T-cell (primary cell): ENCODE results near the gene ATL2. TPM values are rescaled to one million over a fixed set of nuclear protein-coding genes. Genes with fewer than 3 reads are reported as not detected.

ENCODE experiments used
- ATAC-seq, 4 experiments: fragments of 200-7000 bp in 3 of 4; fragments of 150-1000 bp in 1 of 4; cut with Tn5 transposase; replicated peaks in 1 of 4; 1 replicate in 3 of 4; 2 replicates in 1 of 4; pipeline ENCODE4 v1.10.0; 2021; ENCODE audit warnings: moderate library complexity in 3 of 4, mild to moderate bottlenecking in 2 of 4, moderate number of reproducible peaks in 1 of 4
- CTCF ChIA-PET, 2 donors: fragments of 300-600 bp; sonication (Branson Sonifier 250); formaldehyde crosslinking; loops; one replicate each; lab custom pipeline; 2022; ENCODE audit warnings: antibody characterized with exemption in 2 of 2; lab: Charles Lee
- POLR2A ChIA-PET, 2 donors: fragments of 300-600 bp; sonication (Branson Sonifier 250); formaldehyde crosslinking; loops; one replicate each; lab custom pipeline; 2022; ENCODE audit warnings: antibody characterized with exemption in 2 of 2; lab: Charles Lee
- DNase-seq, 35 experiments: peaks; one replicate each; pipeline versions ENCODE4 v3.0.0 to v3.0.0-alpha.2; 2013 to 2023
- H3K27ac ChIP-seq: one replicate; pipeline ENCODE4 v1.5.1; 2013; ENCODE audit warnings: low read length
- H3K27me3 ChIP-seq, 2 experiments: replicated peaks in 1 of 2; 1 replicate in 1 of 2; 2 replicates in 1 of 2; pipeline versions ENCODE4 v1.6.1 to v1.7.0; 2013; ENCODE audit warnings: low read length in 1 of 2, mixed read lengths in 1 of 2; ENCODE audit not compliant: control insufficient read depth in 2 of 2, insufficient read depth in 2 of 2; ENCODE audit errors: extremely low read depth in 1 of 2
- H3K36me3 ChIP-seq, 2 donors: 1 replicate in 1 of 2; 2 replicates in 1 of 2; pipeline versions ENCODE4 v1.6.1 to v1.7.0; 2013; ENCODE audit warnings: low read length in 1 of 2; ENCODE audit not compliant: control insufficient read depth in 2 of 2, insufficient read depth in 1 of 2; ENCODE audit errors: extremely low read depth in 1 of 2
- H3K4me1 ChIP-seq, 2 experiments: 1 replicate in 1 of 2; 2 replicates in 1 of 2; pipeline versions ENCODE4 v1.6.1 to v1.7.0; 2013; ENCODE audit warnings: low read length in 2 of 2, mixed read lengths in 1 of 2; ENCODE audit not compliant: insufficient read depth in 2 of 2, control insufficient read depth in 1 of 2; ENCODE audit errors: extremely low read depth in 1 of 2
- H3K4me3 ChIP-seq, 2 donors: 1 replicate in 1 of 2; 2 replicates in 1 of 2; pipeline versions ENCODE4 v1.5.1 to v1.7.0; 2013; ENCODE audit warnings: mild to moderate bottlenecking in 2 of 2, low read length in 1 of 2, moderate library complexity in 1 of 2; ENCODE audit not compliant: control insufficient read depth in 1 of 2; ENCODE audit errors: extremely low read depth in 1 of 2
- H3K9me3 ChIP-seq: 2 replicates; pipeline ENCODE4 v1.7.0; 2013
- H3K27ac Mint-ChIP-seq, 2 donors: one replicate each; pipeline ENCODE4 v1.8.0; 2020 to 2021; ENCODE audit warnings: mild to moderate bottlenecking in 2 of 2, mixed read lengths in 2 of 2
- H3K27me3 Mint-ChIP-seq, 2 donors: one replicate each; pipeline ENCODE4 v1.8.0; 2021 to 2022; ENCODE audit warnings: mixed read lengths in 2 of 2
- H3K36me3 Mint-ChIP-seq: one replicate; pipeline ENCODE4 v1.8.0; 2021; ENCODE audit warnings: mixed read lengths
- H3K4me1 Mint-ChIP-seq, 3 donors: one replicate each; pipeline ENCODE4 v1.8.0; 2020 to 2022; ENCODE audit warnings: mixed read lengths in 3 of 3, mild to moderate bottlenecking in 1 of 3
- H3K4me3 Mint-ChIP-seq, 3 donors: one replicate each; pipeline ENCODE4 v1.8.0; 2020 to 2022; ENCODE audit warnings: mild to moderate bottlenecking in 3 of 3, mixed read lengths in 3 of 3, moderate library complexity in 3 of 3
- H3K9me3 Mint-ChIP-seq, 3 donors: one replicate each; pipeline ENCODE4 v1.8.0; 2020 to 2022; ENCODE audit warnings: mixed read lengths in 3 of 3
- WGBS: methylation state at CpG from one replicate; pipeline ENCODE4 v1.1.5; 2013; ENCODE audit warnings: missing lambda C conversion rate; ENCODE audit not compliant: insufficient coverage; 5-methylcytosine and 5-hydroxymethylcytosine counted together
- total RNA-seq, 35 experiments: library from RNA in 6 of 35; stranded (reverse) in 6 of 35; fragments of 120-200 nt in 1 of 35; gene quantifications; one replicate each; pipeline versions ENCODE4 v1.2.1 to v1.2.4 and lab custom pipeline; 2013 to 2026

ATL2 gene
- total RNA-seq, 5 donors from 2014 or later (not counting 1 experiment from before 2014, with no cell fraction given): 43.6 to 60.1 (median 50.0) TPM

DNA sequence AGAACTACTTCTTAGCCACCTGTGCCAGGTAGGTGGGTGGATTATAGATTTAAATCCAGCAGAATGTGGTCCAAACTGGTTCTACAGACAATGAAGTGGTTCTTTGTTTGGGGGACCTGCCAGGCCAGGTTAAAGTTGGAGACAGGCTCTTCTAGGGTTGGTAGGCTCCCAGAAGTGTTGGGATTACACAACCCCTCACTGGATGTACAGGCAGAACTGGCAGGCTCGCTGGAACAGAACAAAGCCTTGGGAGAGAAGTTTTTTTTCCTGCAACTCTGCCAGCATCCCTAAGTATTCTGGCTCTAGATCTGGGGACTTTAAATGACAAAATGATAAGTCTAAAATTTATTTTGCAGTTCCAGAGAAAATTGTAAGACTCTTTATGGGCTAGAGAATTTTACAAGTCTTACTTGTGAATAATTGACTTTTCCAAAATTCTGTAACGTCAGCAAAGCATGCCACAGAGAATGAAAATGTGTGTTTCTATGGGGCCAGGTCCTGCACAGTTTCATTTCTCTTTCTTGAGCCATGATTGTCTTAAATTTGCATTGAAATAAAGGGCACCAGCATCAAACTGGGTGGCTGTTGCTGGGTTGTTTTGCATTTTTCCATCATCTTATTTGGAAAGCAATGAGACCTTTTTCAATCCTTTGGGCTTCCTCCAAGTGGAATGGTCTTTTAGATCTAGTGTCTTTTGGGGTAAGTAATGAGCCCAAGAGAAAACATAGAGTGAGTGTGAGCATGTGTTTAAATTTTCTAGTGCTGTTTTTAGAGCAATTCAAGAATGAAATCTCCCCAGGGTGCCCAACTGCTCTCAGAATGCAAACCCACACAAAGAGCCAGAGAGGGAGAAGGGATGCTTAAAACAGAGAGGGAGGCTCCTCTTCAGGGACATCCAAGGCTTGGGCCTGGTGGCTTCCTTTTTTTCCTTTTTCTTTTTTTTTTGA, 32.4 kb upstream of the ATL2 start:
- Mint-ChIP-seq H3K4me3 (no peak overlapping the region), H3K36me3 (peaks cover 5% of the 10 kb centered on the region), H3K27me3 (no peaks in the 10 kb centered on the region), H3K9me3 (peaks cover 6 to 13% (median 9%) of the 10 kb centered on the region in 3 donors), H3K4me1 (no peaks in the 10 kb centered on the region), H3K27ac (no peak overlapping the region)
- CTCF ChIA-PET: no interaction called here
- no peaks in the 10 kb centered on the region for H3K4me1 ChIP-seq
- POLR2A ChIA-PET: interaction anchor here in 1 of 2 donors (0.7 kb wide), 1 partner anchor 1144 kb away, joined by 8 read pairs; no protein-coding TSS in a partner anchor
- peaks cover 0 to 4% of the 10 kb centered on the region in 2 experiments for H3K27me3 ChIP-seq
- H3K9me3 ChIP-seq: no peaks in the 10 kb centered on the region
- H3K27ac ChIP-seq: no peak overlapping the region
- 57% methylated on average over 1 of the region's 2 CpGs for WGBS
- no peak for DNase-seq
- H3K36me3 ChIP-seq: no peaks in the 10 kb centered on the region
- no peak overlapping the region for H3K4me3 ChIP-seq
- no peak for ATAC-seq

DNA sequence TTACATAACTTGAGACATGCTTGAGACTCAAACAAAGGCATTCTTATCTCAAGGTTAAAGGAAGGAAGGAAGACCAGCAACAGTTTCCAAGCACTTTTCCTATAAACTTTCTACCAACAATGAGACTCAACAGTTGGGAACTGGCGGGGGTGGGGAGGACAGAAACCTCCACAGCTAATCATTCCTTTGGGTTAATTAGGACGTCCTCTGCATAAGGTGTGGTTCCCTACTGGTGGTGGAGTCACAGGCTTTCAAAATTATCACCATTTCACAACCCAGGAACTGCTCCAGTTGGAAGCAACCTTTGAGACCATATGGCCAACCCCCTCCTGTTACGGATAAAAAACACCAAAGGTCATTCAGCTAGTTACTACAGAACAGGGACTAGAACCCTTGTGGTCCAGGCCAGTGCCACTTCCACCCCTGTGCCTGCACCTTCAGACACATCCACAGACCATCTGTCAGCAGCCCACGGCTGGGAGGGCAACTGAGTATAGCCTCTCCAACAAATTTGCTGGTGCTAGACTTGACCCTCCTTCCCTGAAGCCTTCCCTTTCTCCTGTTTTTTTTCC, 30.1 kb upstream of the ATL2 start:
- peaks cover under 1 to 1% (median under 1%) of the 10 kb centered on the region in 3 donors for H3K9me3 Mint-ChIP-seq
- no peak overlapping the region for H3K4me3 Mint-ChIP-seq
- POLR2A ChIA-PET: no interaction called here
- peaks cover under 1% of the 10 kb centered on the region for H3K36me3 Mint-ChIP-seq
- H3K4me1 Mint-ChIP-seq: no peaks in the 10 kb centered on the region
- H3K4me3 ChIP-seq: no peak overlapping the region
- 82% methylated on average over 1 of the region's 4 CpGs for WGBS
- DNase-seq (no peak), ATAC-seq (no peak)
- peaks cover 0 to 4% of the 10 kb centered on the region in 2 experiments for H3K27me3 ChIP-seq
- CTCF ChIA-PET: interaction anchor here in 1 of 2 donors (0.5 kb wide), 1 partner anchor 81 kb away, joined by 5 read pairs; no protein-coding TSS in a partner anchor
- no peak overlapping the region for H3K27ac ChIP-seq
- no peaks in the 10 kb centered on the region for H3K4me1 ChIP-seq
- H3K9me3 ChIP-seq: no peaks in the 10 kb centered on the region
- no peaks in the 10 kb centered on the region for H3K27me3 Mint-ChIP-seq
- no peaks in the 10 kb centered on the region for H3K36me3 ChIP-seq
- H3K27ac Mint-ChIP-seq: no peak overlapping the region

DNA sequence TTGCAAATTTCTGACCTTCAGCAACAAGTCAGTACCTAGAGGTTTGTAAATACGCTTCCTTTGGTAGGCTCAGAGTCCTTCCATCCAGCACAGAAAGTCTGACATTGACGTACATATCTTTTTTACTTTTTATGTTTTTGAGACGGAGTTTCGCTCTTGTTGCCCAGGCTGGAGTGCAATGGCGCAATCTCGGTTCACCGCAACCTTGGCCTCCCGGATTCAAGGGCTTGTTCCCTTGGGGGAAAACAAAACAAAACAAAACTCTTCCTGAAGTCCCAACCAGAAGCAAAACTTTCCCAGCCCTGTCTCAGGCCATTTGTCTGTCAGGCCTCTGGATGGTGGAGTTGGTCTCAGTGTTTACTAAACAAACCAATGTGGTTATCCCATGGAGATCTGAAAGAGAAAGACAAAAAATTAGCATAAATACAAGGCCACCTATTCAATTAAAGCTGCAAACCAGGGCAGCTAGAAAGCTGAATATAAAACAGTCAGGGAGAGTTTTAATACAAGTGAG, 29.6 kb upstream of the ATL2 start:
- Histone ChIP-seq H3K27ac (no peak overlapping the region), H3K4me3 (no peak overlapping the region), H3K4me1 (no peaks in the 10 kb centered on the region), H3K27me3 (peaks cover 0 to 4% of the 10 kb centered on the region in 2 experiments), H3K36me3 (no peaks in the 10 kb centered on the region), H3K9me3 (no peaks in the 10 kb centered on the region)
- ATAC-seq: no peak
- H3K4me1 Mint-ChIP-seq: no peaks in the 10 kb centered on the region
- no peak for DNase-seq
- WGBS: 93% methylated on average over 8 of the region's 8 CpGs
- no peaks in the 10 kb centered on the region for H3K36me3 Mint-ChIP-seq
- ChIA-PET CTCF (interaction anchor here in 1 of 2 donors (0.5 kb wide), 1 partner anchor 81 kb away, joined by 5 read pairs; no protein-coding TSS in a partner anchor), POLR2A (no interaction called here)
- H3K9me3 Mint-ChIP-seq: no peaks in the 10 kb centered on the region
- H3K4me3 Mint-ChIP-seq: no peak overlapping the region
- H3K27ac Mint-ChIP-seq: no peak overlapping the region
- H3K27me3 Mint-ChIP-seq: no peaks in the 10 kb centered on the region

DNA sequence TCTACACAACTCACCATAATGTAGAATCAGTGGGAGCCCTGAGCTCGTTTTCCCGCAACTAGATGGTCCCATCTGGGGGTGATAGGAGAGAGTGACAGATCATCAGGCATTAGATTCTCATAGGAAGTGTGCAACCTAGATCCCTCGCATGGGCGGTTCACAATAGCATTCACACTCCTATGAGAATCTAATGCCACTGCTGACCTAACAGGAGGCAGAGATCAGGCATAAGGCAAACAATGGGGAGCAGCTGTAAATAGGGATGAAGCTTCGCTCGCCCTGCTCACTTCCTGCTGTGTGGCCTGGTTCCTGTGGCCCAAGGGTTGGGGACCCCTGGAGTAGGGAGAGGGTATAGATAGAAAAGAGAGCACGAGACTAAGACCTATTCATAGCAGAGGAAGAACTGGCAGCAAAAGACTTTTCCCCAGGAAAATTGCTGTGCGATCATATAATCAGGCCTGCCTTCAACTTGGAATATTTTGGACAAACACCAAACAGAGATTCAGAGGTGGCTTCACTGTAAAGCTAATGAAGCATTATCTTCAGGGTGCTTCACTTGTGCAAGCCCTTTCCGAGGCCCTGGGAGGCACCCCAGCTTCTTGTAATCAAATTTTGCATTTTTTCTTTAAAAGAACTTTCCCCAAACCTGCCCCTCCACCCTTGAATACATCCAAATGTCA, 29.0 kb upstream of the ATL2 start:
- Histone ChIP-seq H3K9me3 (no peaks in the 10 kb centered on the region), H3K27ac (no peak overlapping the region), H3K4me1 (no peaks in the 10 kb centered on the region), H3K4me3 (no peak overlapping the region), H3K36me3 (no peaks in the 10 kb centered on the region), H3K27me3 (peaks cover 0 to 4% of the 10 kb centered on the region in 2 experiments)
- no peak for DNase-seq
- no peak overlapping the region for H3K27ac Mint-ChIP-seq
- ChIA-PET CTCF (no interaction called here), POLR2A (no interaction called here)
- H3K27me3 Mint-ChIP-seq: no peaks in the 10 kb centered on the region
- H3K4me3 Mint-ChIP-seq: no peak overlapping the region
- no peaks in the 10 kb centered on the region for H3K9me3 Mint-ChIP-seq
- no peak for ATAC-seq
- H3K36me3 Mint-ChIP-seq: no peaks in the 10 kb centered on the region
- H3K4me1 Mint-ChIP-seq: no peaks in the 10 kb centered on the region
- 88% methylated on average over 5 of the region's 9 CpGs for WGBS

DNA sequence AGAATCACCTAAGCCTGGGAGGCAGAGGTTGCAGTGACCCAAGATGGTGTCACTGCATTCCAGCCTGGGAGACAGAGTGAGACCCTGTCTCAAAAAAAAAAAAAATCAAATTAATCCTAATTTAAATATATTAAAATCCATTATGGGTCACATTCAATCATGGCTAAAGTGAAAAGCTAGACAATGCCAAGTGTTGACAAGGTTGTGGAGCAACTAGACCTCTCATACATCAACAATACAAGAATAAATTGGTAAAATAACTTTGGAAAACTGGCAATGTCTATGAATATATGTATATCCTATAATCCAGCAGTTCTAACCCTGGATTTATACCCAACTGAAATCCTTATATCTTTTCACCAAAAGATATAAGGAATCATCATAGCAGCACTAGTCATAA, 23.4 kb upstream of the ATL2 start:
- Histone ChIP-seq H3K4me3 (no peak overlapping the region), H3K4me1 (no peaks in the 10 kb centered on the region), H3K27me3 (peaks cover 0 to 1% of the 10 kb centered on the region in 2 experiments), H3K36me3 (peaks cover 0 to 2% of the 10 kb centered on the region in 2 donors), H3K27ac (no peak overlapping the region), H3K9me3 (no peaks in the 10 kb centered on the region)
- Mint-ChIP-seq H3K9me3 (no peaks in the 10 kb centered on the region), H3K27me3 (no peaks in the 10 kb centered on the region), H3K4me1 (no peaks in the 10 kb centered on the region), H3K36me3 (no peaks in the 10 kb centered on the region), H3K27ac (no peak overlapping the region), H3K4me3 (no peak overlapping the region)
- DNase-seq: no peak
- ChIA-PET POLR2A (interaction anchor here in 1 of 2 donors (0.5 kb wide), 1 partner anchor 40 kb away, joined by 5 read pairs; no protein-coding TSS in a partner anchor), CTCF (no interaction called here)
- no peak for ATAC-seq

DNA sequence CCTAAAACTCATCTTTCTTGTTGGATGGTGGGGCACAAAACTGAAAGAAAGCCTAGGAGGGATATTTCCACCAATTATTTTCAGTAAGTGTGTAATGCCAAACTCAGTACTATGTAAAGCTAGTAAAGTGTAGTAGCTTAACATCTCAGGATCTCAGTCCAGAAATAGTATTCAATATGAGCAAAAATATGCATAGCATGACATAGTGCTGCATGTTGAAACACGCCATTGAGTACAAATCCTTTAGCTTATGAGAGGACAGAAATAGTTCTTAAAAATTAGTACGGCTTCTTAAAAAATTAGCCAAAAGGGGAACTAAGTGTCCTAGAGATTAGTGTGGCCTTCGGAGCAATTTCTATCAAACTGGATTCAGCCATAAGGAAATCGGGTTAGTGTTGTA, 21.7 kb upstream of the ATL2 start:
- Histone ChIP-seq H3K27me3 (peaks cover 0 to 4% of the 10 kb centered on the region in 2 experiments), H3K27ac (no peak overlapping the region), H3K4me1 (no peaks in the 10 kb centered on the region), H3K4me3 (no peak overlapping the region), H3K9me3 (no peaks in the 10 kb centered on the region), H3K36me3 (peaks cover 0 to 2% of the 10 kb centered on the region in 2 donors)
- H3K4me3 Mint-ChIP-seq: no peak overlapping the region
- WGBS: 96% methylated on average over 4 of the region's 4 CpGs
- H3K27ac Mint-ChIP-seq: no peak overlapping the region
- no peaks in the 10 kb centered on the region for H3K36me3 Mint-ChIP-seq
- H3K4me1 Mint-ChIP-seq: peaks cover 0 to 8% (median 0%) of the 10 kb centered on the region in 3 donors
- ChIA-PET POLR2A (interaction anchor here in 1 of 2 donors (0.6 kb wide), 1 partner anchor 63 kb away, joined by 3 read pairs; no protein-coding TSS in a partner anchor), CTCF (no interaction called here)
- no peak for DNase-seq
- H3K27me3 Mint-ChIP-seq: no peaks in the 10 kb centered on the region
- ATAC-seq: no peak
- H3K9me3 Mint-ChIP-seq: no peaks in the 10 kb centered on the region
